ENCODE data around the gene LRRFIP1. TPM values are rescaled to one million over a fixed set of nuclear protein-coding genes. Genes with fewer than 3 reads are reported as not detected.

The LRRFIP1 gene
- total and polyA plus RNA-seq, 2 donors (not counting 3 experiments of a cell fraction or from before 2014, with no cell fraction given): 39.2 to 179 TPM

- no peaks in the 10 kb centered on the region for H3K9me3 ChIP-seq (replicated peaks; ENCODE audit: control insufficient read depth, insufficient read depth, low read length)
- H4K20me1 ChIP-seq (replicated peaks; ENCODE audit: control insufficient read depth, extremely low read depth, insufficient read depth, low read length): no peaks in the 10 kb centered on the region
- intact Hi-C loops (cut with micrococcal nuclease): no loop called here
- ChIA-PET POLR2A (no interaction called here), CTCF (interaction anchor here (1.2 kb wide), 1 partner anchor 57 kb away, joined by 3 read pairs; no protein-coding TSS in a partner anchor)
- H3K9me1 ChIP-seq (replicated peaks; ENCODE audit: control insufficient read depth, extremely low read depth, insufficient read depth, low read length): no peaks in the 10 kb centered on the region
- BruUV-seq (replicated peaks): no TSS peak
- no peak for DNase-seq (ENCODE audit: low read depth, low spot score)
- dilution Hi-C loops (cut with MboI; ENCODE audit: extremely low pct_ligation_motif_present, low sequenced_read_pairs): no loop called here
- no peak overlapping the region for H3K4me2 ChIP-seq (ENCODE audit: insufficient read depth, low read length)
- no peak for TF ChIP-seq POLR2A (IDR thresholded peaks at IDR 0.05; ENCODE audit: low read depth, low read length)
- TF ChIP-seq, protein P1, sequence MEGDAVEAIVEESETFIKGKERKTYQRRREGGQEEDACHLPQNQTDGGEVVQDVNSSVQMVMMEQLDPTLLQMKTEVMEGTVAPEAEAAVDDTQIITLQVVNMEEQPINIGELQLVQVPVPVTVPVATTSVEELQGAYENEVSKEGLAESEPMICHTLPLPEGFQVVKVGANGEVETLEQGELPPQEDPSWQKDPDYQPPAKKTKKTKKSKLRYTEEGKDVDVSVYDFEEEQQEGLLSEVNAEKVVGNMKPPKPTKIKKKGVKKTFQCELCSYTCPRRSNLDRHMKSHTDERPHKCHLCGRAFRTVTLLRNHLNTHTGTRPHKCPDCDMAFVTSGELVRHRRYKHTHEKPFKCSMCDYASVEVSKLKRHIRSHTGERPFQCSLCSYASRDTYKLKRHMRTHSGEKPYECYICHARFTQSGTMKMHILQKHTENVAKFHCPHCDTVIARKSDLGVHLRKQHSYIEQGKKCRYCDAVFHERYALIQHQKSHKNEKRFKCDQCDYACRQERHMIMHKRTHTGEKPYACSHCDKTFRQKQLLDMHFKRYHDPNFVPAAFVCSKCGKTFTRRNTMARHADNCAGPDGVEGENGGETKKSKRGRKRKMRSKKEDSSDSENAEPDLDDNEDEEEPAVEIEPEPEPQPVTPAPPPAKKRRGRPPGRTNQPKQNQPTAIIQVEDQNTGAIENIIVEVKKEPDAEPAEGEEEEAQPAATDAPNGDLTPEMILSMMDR (IDR thresholded peaks at IDR 0.05; ENCODE audit: extremely low read depth in 1 of 2, insufficient read depth in 1 of 2, low read depth in 1 of 2, low read length in 2 of 2): no peak
- no peaks in the 10 kb centered on the region for H3K27me3 ChIP-seq (ENCODE audit: control insufficient read depth in 2 of 2, insufficient read depth in 2 of 2, low read length in 2 of 2)
- FAIRE-seq: no peak
- H3K4me3 ChIP-seq (replicated peaks in 1 of 3; ENCODE audit: insufficient read depth in 1 of 3, low read depth in 1 of 3, low read length in 3 of 3): no peak overlapping the region
- H3K79me2 ChIP-seq (ENCODE audit: control insufficient read depth, insufficient read depth, low read length): peaks cover 2% of the 10 kb centered on the region
- H3K36me3 ChIP-seq (ENCODE audit: control insufficient read depth in 2 of 2, extremely low read depth in 1 of 2, insufficient read depth in 2 of 2, low read length in 2 of 2): peaks cover 0 to 4% of the 10 kb centered on the region in 2 experiments
- H3K9ac ChIP-seq (replicated peaks; ENCODE audit: extremely low read depth, insufficient read depth, low read length): no peak overlapping the region
- no peaks in the 10 kb centered on the region for H3K4me1 ChIP-seq (ENCODE audit: control insufficient read depth, extremely low read depth, insufficient read depth, low read length)
- H2AFZ ChIP-seq (ENCODE audit: low read depth, low read length): no peak overlapping the region
- no peak overlapping the region for H3K27ac ChIP-seq (ENCODE audit: insufficient read depth, low read depth, low read length)
Observed at GRCh38 chr2:237638176-237638575, 10.8 kb downstream of the LRRFIP1 start.

DNA sequence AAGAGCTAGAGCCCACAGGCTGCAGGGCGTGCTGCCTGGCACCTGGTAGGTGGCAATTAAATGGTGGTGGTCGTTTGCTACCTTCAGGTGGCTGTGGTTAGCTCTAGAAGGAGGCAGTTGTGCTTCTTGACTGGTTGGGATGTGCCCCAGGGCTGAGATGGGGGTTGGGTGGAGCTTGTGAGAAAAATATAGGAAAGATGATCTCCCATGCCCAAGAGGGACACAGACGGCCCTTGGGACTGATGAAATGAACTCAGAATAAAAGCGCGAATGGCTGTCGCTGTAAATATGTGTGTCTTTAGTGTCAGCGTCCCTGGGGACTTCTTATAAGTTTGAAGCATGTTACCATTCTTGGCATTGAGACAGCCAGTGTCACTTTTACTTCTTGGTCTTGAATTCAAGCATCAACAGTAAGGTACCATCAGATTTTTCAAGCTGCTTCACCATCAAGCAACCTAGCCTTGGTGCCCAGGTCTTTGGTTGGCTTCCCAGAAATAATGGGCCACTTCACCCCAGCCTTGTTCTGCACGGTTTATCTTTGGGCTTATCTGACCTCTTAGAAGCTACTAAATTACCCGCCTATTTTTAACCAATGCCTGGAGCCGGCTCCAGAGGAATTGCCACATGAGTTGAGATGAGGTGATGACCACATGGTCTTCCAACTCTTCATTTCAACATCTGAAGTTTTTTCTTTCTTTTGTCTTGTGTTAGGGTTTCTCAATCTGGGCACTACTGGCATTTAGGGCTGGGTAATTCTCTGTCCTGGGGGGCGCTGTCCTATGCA lies 11.9 kb downstream of the LRRFIP1 start:
- Histone ChIP-seq H3K27ac (ENCODE audit: insufficient read depth, low read depth, low read length) (no peak overlapping the region), H3K4me2 (ENCODE audit: insufficient read depth, low read length) (no peak overlapping the region), H3K36me3 (ENCODE audit: control insufficient read depth in 2 of 2, extremely low read depth in 1 of 2, insufficient read depth in 2 of 2, low read length in 2 of 2) (peaks cover 0 to 2% of the 10 kb centered on the region in 2 experiments), H3K79me2 (ENCODE audit: control insufficient read depth, insufficient read depth, low read length) (no peaks in the 10 kb centered on the region), H2AFZ (ENCODE audit: low read depth, low read length) (no peak overlapping the region), H3K4me3 (replicated peaks in 1 of 3; ENCODE audit: insufficient read depth in 1 of 3, low read depth in 1 of 3, low read length in 3 of 3) (no peak overlapping the region), H3K9me1 (replicated peaks; ENCODE audit: control insufficient read depth, extremely low read depth, insufficient read depth, low read length) (no peaks in the 10 kb centered on the region), H4K20me1 (replicated peaks; ENCODE audit: control insufficient read depth, extremely low read depth, insufficient read depth, low read length) (no peaks in the 10 kb centered on the region), H3K4me1 (ENCODE audit: control insufficient read depth, extremely low read depth, insufficient read depth, low read length) (no peaks in the 10 kb centered on the region), H3K9me3 (replicated peaks; ENCODE audit: control insufficient read depth, insufficient read depth, low read length) (no peaks in the 10 kb centered on the region), H3K9ac (replicated peaks; ENCODE audit: extremely low read depth, insufficient read depth, low read length) (no peak overlapping the region), H3K27me3 (ENCODE audit: control insufficient read depth in 2 of 2, insufficient read depth in 2 of 2, low read length in 2 of 2) (no peaks in the 10 kb centered on the region)
- BruUV-seq (replicated peaks): no TSS peak
- ChIA-PET CTCF (interaction anchor here (1.1 to 1.2 kb wide), 2 partner anchors 34 to 58 kb away, joined by 3 to 5 read pairs; no protein-coding TSS in a partner anchor), POLR2A (no interaction called here)
- TF ChIP-seq POLR2AphosphoS5 (IDR thresholded peaks at IDR 0.05; ENCODE audit: insufficient read depth, low read depth, low read length): no peak
- no peak for TF ChIP-seq JUN (IDR thresholded peaks at IDR 0.05; ENCODE audit: borderline replicate concordance, insufficient read depth, insufficient read length, low read depth)
- TF ChIP-seq, protein P1 (IDR thresholded peaks at IDR 0.05; ENCODE audit: extremely low read depth in 1 of 2, insufficient read depth in 1 of 2, low read depth in 1 of 2, low read length in 2 of 2): no peak
- no peak for TF ChIP-seq POLR2A (IDR thresholded peaks at IDR 0.05; ENCODE audit: low read depth, low read length)
- no peak for TF ChIP-seq GATA2 (IDR thresholded peaks at IDR 0.05; ENCODE audit: insufficient read depth, insufficient read length, low read depth, low read length)
- no peak for TF ChIP-seq MYC (IDR thresholded peaks at IDR 0.05; ENCODE audit: low read depth, low read length)
- TF ChIP-seq EZH2 (IDR thresholded peaks at IDR 0.05; ENCODE audit: borderline replicate concordance, low read depth, low read length, severe bottlenecking): no peak
- no peak for TF ChIP-seq MAX (IDR thresholded peaks at IDR 0.05; ENCODE audit: insufficient read depth, insufficient read length)
- no peak for TF ChIP-seq FOS (IDR thresholded peaks at IDR 0.05; ENCODE audit: borderline replicate concordance, insufficient read depth, low read length)
- FAIRE-seq (no peak), DNase-seq (ENCODE audit: low read depth, low spot score) (no peak)
- dilution Hi-C loops (cut with MboI; ENCODE audit: extremely low pct_ligation_motif_present, low sequenced_read_pairs) (no loop called here), intact Hi-C loops (cut with micrococcal nuclease) (no loop called here)

Measured in endothelial cell of umbilical vein (primary cell).